ENCODE measurements around the gene RIBC2.

The RIBC2 gene

GRCh38 chr22:45441138-45441537 lies 27.6 kb downstream of the RIBC2 start:
- TF ChIP-seq, protein P1, sequence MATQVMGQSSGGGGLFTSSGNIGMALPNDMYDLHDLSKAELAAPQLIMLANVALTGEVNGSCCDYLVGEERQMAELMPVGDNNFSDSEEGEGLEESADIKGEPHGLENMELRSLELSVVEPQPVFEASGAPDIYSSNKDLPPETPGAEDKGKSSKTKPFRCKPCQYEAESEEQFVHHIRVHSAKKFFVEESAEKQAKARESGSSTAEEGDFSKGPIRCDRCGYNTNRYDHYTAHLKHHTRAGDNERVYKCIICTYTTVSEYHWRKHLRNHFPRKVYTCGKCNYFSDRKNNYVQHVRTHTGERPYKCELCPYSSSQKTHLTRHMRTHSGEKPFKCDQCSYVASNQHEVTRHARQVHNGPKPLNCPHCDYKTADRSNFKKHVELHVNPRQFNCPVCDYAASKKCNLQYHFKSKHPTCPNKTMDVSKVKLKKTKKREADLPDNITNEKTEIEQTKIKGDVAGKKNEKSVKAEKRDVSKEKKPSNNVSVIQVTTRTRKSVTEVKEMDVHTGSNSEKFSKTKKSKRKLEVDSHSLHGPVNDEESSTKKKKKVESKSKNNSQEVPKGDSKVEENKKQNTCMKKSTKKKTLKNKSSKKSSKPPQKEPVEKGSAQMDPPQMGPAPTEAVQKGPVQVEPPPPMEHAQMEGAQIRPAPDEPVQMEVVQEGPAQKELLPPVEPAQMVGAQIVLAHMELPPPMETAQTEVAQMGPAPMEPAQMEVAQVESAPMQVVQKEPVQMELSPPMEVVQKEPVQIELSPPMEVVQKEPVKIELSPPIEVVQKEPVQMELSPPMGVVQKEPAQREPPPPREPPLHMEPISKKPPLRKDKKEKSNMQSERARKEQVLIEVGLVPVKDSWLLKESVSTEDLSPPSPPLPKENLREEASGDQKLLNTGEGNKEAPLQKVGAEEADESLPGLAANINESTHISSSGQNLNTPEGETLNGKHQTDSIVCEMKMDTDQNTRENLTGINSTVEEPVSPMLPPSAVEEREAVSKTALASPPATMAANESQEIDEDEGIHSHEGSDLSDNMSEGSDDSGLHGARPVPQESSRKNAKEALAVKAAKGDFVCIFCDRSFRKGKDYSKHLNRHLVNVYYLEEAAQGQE (IDR thresholded peaks at IDR 0.05; ENCODE audit: insufficient read depth in 1 of 2, low read depth in 2 of 2, low read length in 2 of 2), result peak in 1 of 2 experiments; percentile 37; a peak in 1 of 4 replicates
- TF ChIP-seq TAF1 (IDR thresholded peaks at IDR 0.05; ENCODE audit: borderline replicate concordance, insufficient read depth, low read length) (no peak), FOXP2 (optimal IDR thresholded peaks at IDR 0.05; ENCODE audit: borderline replicate concordance, extremely low read depth, extremely low read length, insufficient read depth) (peak; percentile 11)

- TF ChIP-seq TAF1 (IDR thresholded peaks at IDR 0.05; ENCODE audit: borderline replicate concordance, insufficient read depth, low read length), result no peak
- TF ChIP-seq POLR2AphosphoS5 (IDR thresholded peaks at IDR 0.05; ENCODE audit: low read depth, low read length), result no peak
- TF ChIP-seq, protein P1 (IDR thresholded peaks at IDR 0.05; ENCODE audit: insufficient read depth in 1 of 2, low read depth in 2 of 2, low read length in 2 of 2), result no peak
- no peak for TF ChIP-seq SIN3A (IDR thresholded peaks at IDR 0.05; ENCODE audit: borderline replicate concordance, insufficient read depth, low read length)
- TF ChIP-seq FOXP2 (optimal IDR thresholded peaks at IDR 0.05; ENCODE audit: borderline replicate concordance, extremely low read depth, extremely low read length, insufficient read depth), result no peak
Measured at GRCh38 chr22:45442116-45442515, 28.6 kb downstream of the RIBC2 start.

- no peak for TF ChIP-seq POLR2AphosphoS5 (IDR thresholded peaks at IDR 0.05; ENCODE audit: low read depth, low read length)
- TF ChIP-seq, protein P1 (IDR thresholded peaks at IDR 0.05; ENCODE audit: insufficient read depth in 1 of 2, low read depth in 2 of 2, low read length in 2 of 2), result no peak
- TF ChIP-seq SIN3A (IDR thresholded peaks at IDR 0.05; ENCODE audit: borderline replicate concordance, insufficient read depth, low read length), result no peak
- TF ChIP-seq TAF1 (IDR thresholded peaks at IDR 0.05; ENCODE audit: borderline replicate concordance, insufficient read depth, low read length), result no peak
- TF ChIP-seq FOXP2 (optimal IDR thresholded peaks at IDR 0.05; ENCODE audit: borderline replicate concordance, extremely low read depth, extremely low read length, insufficient read depth), result no peak
Measured at GRCh38 chr22:45444168-45444567, 30.7 kb downstream of the RIBC2 start.

DNA sequence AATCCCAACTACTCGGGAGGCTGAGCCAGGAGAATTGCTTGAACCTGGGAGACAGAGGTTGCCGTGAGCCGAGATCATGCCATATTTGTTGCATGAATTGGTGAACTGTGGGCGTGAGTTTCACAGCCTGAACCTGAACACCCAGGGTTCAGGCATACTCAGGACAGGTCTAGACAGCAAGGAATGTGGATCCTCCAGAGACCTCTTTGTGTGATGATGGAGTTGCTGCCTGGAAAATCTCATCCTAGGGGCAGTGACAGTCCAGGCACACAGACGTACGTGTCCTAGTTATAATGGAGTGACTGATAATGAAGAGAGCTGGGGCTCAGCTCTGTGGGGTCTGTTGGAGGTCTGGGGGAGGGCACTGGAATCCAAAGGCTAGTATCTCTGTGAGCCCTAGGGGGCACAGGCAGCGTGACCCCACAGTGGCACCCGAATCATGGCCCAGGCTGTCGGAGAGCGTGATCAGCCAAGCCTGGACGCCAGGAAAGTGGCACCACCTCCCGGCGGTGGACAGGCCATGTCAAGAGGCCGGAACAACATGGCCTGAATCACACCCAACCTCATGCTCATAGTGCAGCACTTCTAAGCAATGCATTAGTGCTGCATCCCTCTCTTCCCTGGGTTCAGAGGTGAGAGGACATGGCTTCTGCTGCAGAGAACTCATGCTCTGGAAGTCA lies 31.7 kb downstream of the RIBC2 start:
- TF ChIP-seq TAF1 (IDR thresholded peaks at IDR 0.05; ENCODE audit: borderline replicate concordance, insufficient read depth, low read length), result no peak
- TF ChIP-seq FOXP2 (optimal IDR thresholded peaks at IDR 0.05; ENCODE audit: borderline replicate concordance, extremely low read depth, extremely low read length, insufficient read depth), result no peak
- TF ChIP-seq SIN3A (IDR thresholded peaks at IDR 0.05; ENCODE audit: borderline replicate concordance, insufficient read depth, low read length), result no peak
- TF ChIP-seq, protein P1 (IDR thresholded peaks at IDR 0.05; ENCODE audit: insufficient read depth in 1 of 2, low read depth in 2 of 2, low read length in 2 of 2), result no peak
- TF ChIP-seq POLR2AphosphoS5 (IDR thresholded peaks at IDR 0.05; ENCODE audit: low read depth, low read length), result no peak

Data from PFSK-1 (cell line).